Epithelial cell of proximal tubule (primary cell): Measurements from ENCODE around the gene FRAT1. TPM values are rescaled to one million over a fixed set of nuclear protein-coding genes. Genes with fewer than 3 reads are reported as not detected.

Experiments
- DNase-seq: peaks from one replicate; pipeline ENCODE4 v3.0.0-alpha.2; 2011; ENCODE audit warnings: low read depth
- H3K4me3 ChIP-seq: 2 replicates; pipeline ENCODE4 v1.5.1; 2011; ENCODE audit warnings: low read depth, mild to moderate bottlenecking, low read length
- total RNA-seq: library from RNA; depleted of rRNA; stranded (reverse); fragments of >200 nt; gene quantifications from 2 replicates; pipeline ENCODE4 v1.2.3, GENCODE V29; 2015
- TF ChIP-seq, protein P1 (sequence below): conservative IDR thresholded peaks from 2 replicates; pipeline ENCODE4 v1.5.1; 2012; ENCODE audit warnings: low read depth, mild to moderate bottlenecking, low read length

Gene FRAT1, protein sequence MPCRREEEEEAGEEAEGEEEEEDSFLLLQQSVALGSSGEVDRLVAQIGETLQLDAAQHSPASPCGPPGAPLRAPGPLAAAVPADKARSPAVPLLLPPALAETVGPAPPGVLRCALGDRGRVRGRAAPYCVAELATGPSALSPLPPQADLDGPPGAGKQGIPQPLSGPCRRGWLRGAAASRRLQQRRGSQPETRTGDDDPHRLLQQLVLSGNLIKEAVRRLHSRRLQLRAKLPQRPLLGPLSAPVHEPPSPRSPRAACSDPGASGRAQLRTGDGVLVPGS
- 1.1 and 1.2 TPM in 2 replicates for total RNA-seq

DNA sequence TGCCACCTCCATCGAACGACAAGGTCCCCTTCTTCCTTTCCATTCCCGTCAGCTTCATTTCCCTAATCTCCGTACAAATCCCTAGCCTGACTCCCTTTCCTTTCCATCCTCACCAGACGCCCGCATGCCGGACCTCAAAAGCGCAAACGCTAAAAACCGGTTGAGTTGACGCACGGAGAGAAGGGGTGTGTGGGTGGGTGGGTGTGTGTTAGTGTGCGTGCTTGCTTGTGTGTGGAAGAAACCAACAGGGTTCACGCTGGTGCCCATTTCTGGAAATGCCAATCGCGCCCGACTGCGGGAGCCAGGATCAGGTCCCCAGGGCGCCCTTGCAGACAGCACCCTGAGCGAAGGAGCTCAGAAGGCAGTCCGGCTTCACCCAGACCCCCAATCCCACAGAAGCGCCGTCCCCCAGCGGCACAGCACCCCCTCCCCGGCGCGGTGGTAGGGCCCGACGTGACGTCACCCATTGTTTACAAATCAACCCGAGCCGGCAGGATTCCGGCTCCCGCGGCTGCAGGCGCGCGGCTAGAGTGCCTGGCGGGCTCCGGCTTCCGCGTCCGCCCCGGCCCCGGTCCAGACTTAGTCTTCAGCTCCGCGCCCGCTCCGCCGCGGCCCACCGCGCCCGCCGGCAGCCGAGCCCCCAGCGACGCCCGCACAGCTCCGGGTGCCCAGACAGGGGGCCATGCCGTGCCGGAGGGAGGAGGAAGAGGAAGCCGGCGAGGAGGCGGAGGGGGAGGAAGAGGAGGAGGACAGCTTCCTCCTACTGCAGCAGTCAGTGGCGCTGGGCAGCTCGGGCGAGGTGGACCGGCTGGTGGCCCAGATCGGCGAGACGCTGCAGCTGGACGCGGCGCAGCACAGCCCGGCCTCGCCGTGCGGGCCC lies at the start of gene FRAT1:
FRAT1 (plus strand) TSS at position 500 of the 880 bp plus-strand sequence; CDS start at position 683, 183 bp downstream.
- peak within 1 kb of the TSS; percentile 77 for H3K4me3 ChIP-seq
- TF ChIP-seq, protein P1, sequence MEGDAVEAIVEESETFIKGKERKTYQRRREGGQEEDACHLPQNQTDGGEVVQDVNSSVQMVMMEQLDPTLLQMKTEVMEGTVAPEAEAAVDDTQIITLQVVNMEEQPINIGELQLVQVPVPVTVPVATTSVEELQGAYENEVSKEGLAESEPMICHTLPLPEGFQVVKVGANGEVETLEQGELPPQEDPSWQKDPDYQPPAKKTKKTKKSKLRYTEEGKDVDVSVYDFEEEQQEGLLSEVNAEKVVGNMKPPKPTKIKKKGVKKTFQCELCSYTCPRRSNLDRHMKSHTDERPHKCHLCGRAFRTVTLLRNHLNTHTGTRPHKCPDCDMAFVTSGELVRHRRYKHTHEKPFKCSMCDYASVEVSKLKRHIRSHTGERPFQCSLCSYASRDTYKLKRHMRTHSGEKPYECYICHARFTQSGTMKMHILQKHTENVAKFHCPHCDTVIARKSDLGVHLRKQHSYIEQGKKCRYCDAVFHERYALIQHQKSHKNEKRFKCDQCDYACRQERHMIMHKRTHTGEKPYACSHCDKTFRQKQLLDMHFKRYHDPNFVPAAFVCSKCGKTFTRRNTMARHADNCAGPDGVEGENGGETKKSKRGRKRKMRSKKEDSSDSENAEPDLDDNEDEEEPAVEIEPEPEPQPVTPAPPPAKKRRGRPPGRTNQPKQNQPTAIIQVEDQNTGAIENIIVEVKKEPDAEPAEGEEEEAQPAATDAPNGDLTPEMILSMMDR = no peak
- DNase-seq = no peak

DNA sequence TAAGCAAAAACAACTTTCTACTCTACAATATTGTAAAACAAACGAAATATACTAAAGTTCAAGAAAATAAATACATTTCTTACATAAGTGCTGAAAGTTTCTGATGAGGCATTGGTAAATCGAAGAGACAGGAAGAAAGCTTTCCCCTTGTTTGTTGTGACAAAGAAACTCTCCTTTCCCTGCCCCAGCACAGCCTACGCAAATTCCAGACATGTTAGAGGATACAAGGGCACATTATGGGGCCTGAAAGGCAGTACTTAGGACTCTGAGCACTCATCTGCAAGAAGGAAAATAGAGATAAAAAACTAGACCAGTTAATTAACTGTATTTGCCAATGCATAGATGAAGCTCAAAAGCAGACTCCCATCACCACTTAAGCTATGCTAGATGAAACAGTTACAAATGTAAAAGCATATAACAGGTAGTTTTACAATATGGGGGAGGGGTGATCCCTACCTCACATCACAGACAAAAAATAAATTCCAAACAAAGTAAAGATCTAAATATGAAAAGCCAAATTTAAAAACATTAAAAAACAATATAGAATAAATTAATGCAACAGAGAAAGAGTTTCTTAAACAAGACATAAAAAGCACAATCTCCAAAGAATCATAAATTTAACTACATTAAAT lies 48.4 kb upstream of the FRAT1 start:
- DNase-seq = no peak
- no peak overlapping the region for H3K4me3 ChIP-seq
- TF ChIP-seq, protein P1 = no peak

DNA sequence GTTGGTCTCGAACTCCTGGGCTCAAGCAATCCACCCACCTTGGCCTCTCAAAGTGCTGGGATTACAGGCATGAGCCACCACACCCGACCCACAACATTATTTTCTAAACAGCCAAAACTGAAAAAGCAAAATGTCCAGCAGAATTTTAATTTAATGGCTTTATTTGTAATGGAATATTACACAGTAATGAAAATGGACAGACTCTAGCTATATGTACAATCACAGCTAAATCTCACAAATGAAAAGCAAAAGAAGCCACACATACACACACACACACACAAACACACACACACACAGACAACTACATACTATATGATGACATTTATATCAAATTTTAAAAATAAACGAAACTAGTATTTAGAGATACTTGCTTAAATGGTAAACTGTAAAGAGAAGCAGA lies 45.4 kb upstream of the FRAT1 start:
- H3K4me3 ChIP-seq = no peak overlapping the region
- TF ChIP-seq, protein P1 = no peak
- DNase-seq = no peak

DNA sequence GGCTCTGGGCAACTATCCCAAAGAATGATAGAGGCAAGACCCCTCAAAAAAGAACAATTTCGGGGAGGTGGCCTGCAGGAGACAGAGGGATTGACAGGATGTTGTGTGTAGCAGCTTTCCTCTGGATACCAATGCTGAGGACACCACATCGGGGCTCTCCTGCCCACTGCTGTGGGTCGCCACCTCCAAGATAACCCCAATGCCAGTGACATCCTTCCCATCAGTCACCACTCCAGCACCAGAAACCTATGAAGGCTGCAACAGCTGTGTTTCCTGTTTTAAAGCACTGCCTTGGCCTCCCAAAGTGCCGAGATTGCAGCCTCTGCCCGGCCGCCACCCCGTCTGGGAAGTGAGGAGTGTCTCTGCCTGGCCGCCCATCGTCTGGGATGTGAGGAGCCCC lies 44.2 kb upstream of the FRAT1 start:
- TF ChIP-seq, protein P1 = no peak
- no peak overlapping the region for H3K4me3 ChIP-seq
- DNase-seq = no peak

DNA sequence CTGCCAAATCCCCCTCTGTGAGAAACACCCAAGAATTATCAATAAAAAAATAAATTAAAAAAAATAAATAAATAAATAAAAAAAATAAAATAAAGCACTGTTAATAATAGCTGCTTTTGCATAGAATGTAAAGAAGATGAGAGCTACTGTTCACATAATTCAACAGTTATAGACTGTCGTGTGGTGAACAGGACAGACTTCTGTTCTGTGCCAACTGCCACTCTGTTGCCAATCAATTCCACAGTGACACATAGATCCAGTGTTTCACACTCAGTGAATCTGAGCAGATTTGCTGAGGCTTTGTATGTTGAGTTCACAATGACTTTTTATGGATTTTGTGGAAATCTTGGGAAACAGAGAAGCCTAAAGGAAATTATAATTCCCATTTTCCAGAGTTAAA lies 41.5 kb upstream of the FRAT1 start:
- DNase-seq = no peak
- TF ChIP-seq, protein P1 = no peak
- no peak overlapping the region for H3K4me3 ChIP-seq

DNA sequence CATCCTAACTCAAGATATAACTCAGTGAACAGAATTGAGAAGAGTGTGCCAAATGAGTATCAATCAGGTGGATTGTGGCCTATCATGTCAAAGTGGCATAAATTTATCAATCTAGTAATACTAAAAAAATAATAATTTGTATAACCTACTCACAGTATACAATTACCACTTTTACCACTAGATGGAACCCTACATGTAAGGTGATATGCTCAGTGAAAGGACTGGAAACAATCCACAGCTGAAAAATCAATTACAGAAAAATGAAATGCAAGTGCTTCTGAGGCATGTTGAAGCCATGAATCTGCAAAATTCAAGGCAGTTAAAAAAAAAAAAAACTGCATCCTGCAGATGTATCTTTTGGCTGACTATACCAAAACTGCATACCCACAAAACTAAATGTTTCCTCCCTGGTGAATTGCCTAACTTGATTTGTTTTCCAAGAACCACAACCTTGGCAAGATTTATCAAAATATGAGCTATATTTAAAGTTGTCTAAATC lies 40.5 kb upstream of the FRAT1 start:
- no peak overlapping the region for H3K4me3 ChIP-seq
- TF ChIP-seq, protein P1 = peak; percentile 65
- peak; percentile 25 for DNase-seq
